ENCODE measurements around the gene OR9Q1.

The OR9Q1 gene

DNA sequence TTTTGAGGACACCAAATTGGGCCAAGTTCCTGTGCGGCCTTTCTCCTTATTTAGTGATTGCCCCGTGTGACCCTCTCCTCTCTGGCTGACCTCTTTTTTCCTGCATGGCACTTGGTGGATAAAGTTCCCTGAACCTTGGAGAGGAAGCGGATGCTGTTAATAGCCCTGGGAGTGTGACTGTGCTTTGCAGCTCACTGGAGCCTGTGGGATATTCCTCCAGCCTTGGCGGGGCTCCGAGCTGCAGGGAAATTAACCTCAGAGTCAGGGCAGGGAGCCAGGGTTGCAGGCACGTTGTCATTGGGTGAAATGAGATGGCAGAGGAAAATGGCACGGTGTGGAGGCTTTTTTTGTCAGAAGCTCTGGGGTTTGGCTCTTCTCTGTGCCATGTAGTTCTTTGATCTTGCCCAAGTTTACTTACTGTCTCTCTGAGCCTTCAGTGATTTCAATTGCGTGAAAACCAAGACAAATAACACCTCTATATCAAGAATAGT is 965 bp downstream of the OR9Q1 start:
- peak overlapping the region in 1 of 3 experiments; percentile 30 for H3K27ac Mint-ChIP-seq
- TF ChIP-seq CTCF (IDR thresholded peaks at IDR 0.05; ENCODE audit: unreplicated experiment in 3 of 3), result no peak
- no peaks in the 10 kb centered on the region for H3K27me3 Mint-ChIP-seq (ENCODE audit: low read depth)
- H3K36me3 Mint-ChIP-seq (ENCODE audit: low read depth), result no peaks in the 10 kb centered on the region
- no peak overlapping the region for H3K4me3 Mint-ChIP-seq
- H3K4me1 Mint-ChIP-seq, result peaks cover 12% of the 10 kb centered on the region
- no peaks in the 10 kb centered on the region for H3K9me3 Mint-ChIP-seq

DNA sequence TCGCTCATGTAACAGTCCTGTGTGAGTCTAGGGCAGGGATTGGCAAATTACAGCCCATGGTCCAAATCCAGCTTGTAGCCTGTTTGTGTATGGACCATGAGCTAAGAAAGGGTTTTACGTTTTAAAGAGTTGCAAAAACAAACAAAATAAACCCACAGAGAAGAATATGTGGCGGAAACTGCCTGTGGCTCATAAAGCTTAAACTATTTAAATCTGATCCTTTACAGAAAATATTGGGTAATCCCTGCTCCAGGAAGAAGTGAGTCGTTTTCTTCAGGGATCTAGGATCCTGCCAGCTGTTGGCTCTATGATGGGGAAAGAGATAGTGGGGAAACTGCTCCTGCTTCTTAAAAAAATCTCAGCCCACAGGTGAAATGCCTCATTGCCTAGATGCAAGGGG is 3.7 kb downstream of the OR9Q1 start:
- Mint-ChIP-seq H3K4me3 (no peak overlapping the region), H3K4me1 (peaks cover 12% of the 10 kb centered on the region), H3K36me3 (ENCODE audit: low read depth) (no peaks in the 10 kb centered on the region), H3K27me3 (ENCODE audit: low read depth) (no peaks in the 10 kb centered on the region), H3K27ac (no peak overlapping the region), H3K9me3 (no peaks in the 10 kb centered on the region)
- TF ChIP-seq CTCF (IDR thresholded peaks at IDR 0.05; ENCODE audit: unreplicated experiment in 3 of 3), result no peak

DNA sequence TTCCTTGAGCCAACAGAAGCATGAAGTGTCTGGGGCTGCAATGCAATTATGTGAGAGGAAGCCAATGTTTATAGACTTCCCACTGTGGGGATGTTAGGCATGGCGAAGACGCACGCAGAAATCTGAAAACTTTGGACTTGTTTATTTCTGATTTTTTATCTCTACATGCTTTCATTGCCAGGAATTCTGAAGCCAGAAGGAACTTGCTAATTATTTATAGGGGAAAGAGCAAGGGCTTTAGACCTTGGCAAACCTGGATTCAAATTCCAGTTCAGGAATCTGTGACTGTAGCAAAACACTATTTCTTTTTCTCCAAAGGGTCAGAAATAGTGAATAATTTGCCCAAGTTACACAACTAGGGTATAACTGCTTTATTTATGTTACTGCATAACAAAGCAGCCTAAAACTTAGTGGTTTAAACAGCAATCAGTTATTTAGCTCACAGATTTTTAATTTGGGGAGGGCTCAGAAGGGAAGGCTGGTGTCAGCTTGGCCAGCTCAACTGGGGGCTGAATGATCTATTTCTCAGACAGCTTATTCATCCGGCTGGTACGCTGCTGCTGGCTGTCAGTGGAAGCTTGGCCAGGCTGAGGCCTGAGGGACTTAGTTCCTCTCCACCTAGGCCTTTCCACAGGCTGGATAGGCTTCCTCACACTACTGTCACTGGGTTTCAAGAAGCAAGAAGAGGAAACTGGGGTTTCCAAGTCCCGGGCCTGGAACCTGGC is 5.2 kb downstream of the OR9Q1 start:
- Mint-ChIP-seq H3K4me1 (peaks cover 12% of the 10 kb centered on the region), H3K4me3 (no peak overlapping the region), H3K27ac (no peak overlapping the region), H3K9me3 (peaks cover 2% of the 10 kb centered on the region), H3K27me3 (ENCODE audit: low read depth) (no peaks in the 10 kb centered on the region), H3K36me3 (ENCODE audit: low read depth) (no peaks in the 10 kb centered on the region)
- TF ChIP-seq CTCF (IDR thresholded peaks at IDR 0.05; ENCODE audit: unreplicated experiment in 3 of 3), result no peak

- Mint-ChIP-seq H3K36me3 (ENCODE audit: low read depth) (no peaks in the 10 kb centered on the region), H3K4me3 (no peak within 1 kb of the TSS), H3K9me3 (peaks cover 2% of the 10 kb centered on the region), H3K4me1 (peaks cover 5% of the 10 kb centered on the region), H3K27ac (no peak within 1 kb of the TSS), H3K27me3 (ENCODE audit: low read depth) (no peaks in the 10 kb centered on the region)
- no peak for TF ChIP-seq CTCF (IDR thresholded peaks at IDR 0.05; ENCODE audit: unreplicated experiment in 3 of 3)
These were observed 7.0 kb downstream of the OR9Q1 start, which contains the start of gene OR6Q1 for GRCh38 chr11:58030653-58031052. TSS of gene OR6Q1 (plus strand) at chr11:58030953. CDS start at chr11:58030953, 0 bp downstream.

DNA sequence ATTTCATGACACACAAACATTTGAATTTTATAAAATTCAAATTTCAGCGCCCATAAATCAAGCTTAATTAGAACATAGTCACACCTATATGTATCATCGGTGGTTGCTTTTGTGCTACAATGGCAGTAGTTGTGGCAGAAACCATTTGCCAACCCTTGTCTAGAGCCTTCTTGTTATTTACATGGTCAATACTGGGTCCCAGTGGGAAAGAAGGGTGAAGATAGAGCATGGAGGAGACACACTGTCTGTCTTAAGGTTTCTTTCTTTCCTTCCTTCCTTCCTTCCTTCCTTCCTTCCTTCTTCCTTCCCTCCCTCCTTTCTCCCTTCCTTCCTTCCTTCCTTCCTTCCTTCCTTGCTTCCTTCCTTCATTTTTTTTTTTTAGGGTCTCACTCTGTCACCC is 10.8 kb downstream of the OR9Q1 start:
- no peak overlapping the region for H3K4me3 Mint-ChIP-seq
- H3K27me3 Mint-ChIP-seq (ENCODE audit: low read depth), result no peaks in the 10 kb centered on the region
- H3K9me3 Mint-ChIP-seq, result peaks cover 5% of the 10 kb centered on the region
- H3K27ac Mint-ChIP-seq, result no peak overlapping the region
- H3K4me1 Mint-ChIP-seq, result no peaks in the 10 kb centered on the region
- no peaks in the 10 kb centered on the region for H3K36me3 Mint-ChIP-seq (ENCODE audit: low read depth)
- no peak for TF ChIP-seq CTCF (IDR thresholded peaks at IDR 0.05; ENCODE audit: unreplicated experiment in 3 of 3)

GRCh38 chr11:58039589-58039988 is 15.9 kb downstream of the OR9Q1 start:
- H3K4me1 Mint-ChIP-seq, result no peaks in the 10 kb centered on the region
- H3K36me3 Mint-ChIP-seq (ENCODE audit: low read depth), result no peaks in the 10 kb centered on the region
- H3K4me3 Mint-ChIP-seq, result no peak overlapping the region

More at GRCh38 chr11:58039589-58039988, 15.9 kb downstream of the OR9Q1 start:
- no peaks in the 10 kb centered on the region for H3K27me3 Mint-ChIP-seq (ENCODE audit: low read depth)
- no peak overlapping the region for H3K27ac Mint-ChIP-seq
- no peak for TF ChIP-seq CTCF (IDR thresholded peaks at IDR 0.05; ENCODE audit: unreplicated experiment in 3 of 3)
- peaks cover 12% of the 10 kb centered on the region for H3K9me3 Mint-ChIP-seq
